ENCODE results near the gene GADD45GIP1.

GADD45GIP1 gene

GRCh38 chr19:12948612-12949362 is 8.2 kb downstream of the GADD45GIP1 start:
- peaks cover 71% of the 10 kb centered on the region for H3K36me3 ChIP-seq (ENCODE audit: insufficient read depth, low read length)
- H3K27me3 ChIP-seq (ENCODE audit: insufficient read depth, low read length): no peaks in the 10 kb centered on the region
- H3K4me1 ChIP-seq (ENCODE audit: insufficient read depth, low read length): peaks cover 10% of the 10 kb centered on the region
- no peak overlapping the region for H3K4me3 ChIP-seq (ENCODE audit: low read length)
- no peak overlapping the region for H2AFZ ChIP-seq (ENCODE audit: low read depth, low read length)
- no peaks in the 10 kb centered on the region for H3K9me3 ChIP-seq (ENCODE audit: low read length)

- Histone ChIP-seq H3K36me3 (ENCODE audit: insufficient read depth, low read length) (peaks cover 70% of the 10 kb centered on the region), H3K4me3 (ENCODE audit: low read length) (no peak overlapping the region), H3K27me3 (ENCODE audit: insufficient read depth, low read length) (no peaks in the 10 kb centered on the region), H3K9me3 (ENCODE audit: low read length) (no peaks in the 10 kb centered on the region), H2AFZ (ENCODE audit: low read depth, low read length) (no peak overlapping the region), H3K4me1 (ENCODE audit: insufficient read depth, low read length) (peaks cover 10% of the 10 kb centered on the region)
These were observed 9.1 kb downstream of the GADD45GIP1 start for GRCh38 chr19:12947702-12948611.

GRCh38 chr19:12946731-12947496 is 10.1 kb downstream of the GADD45GIP1 start:
- H3K27me3 ChIP-seq (ENCODE audit: insufficient read depth, low read length): no peaks in the 10 kb centered on the region
- peaks cover 10% of the 10 kb centered on the region for H3K4me1 ChIP-seq (ENCODE audit: insufficient read depth, low read length)
- peak overlapping the region; percentile 84 for H3K4me3 ChIP-seq (ENCODE audit: low read length)
- no peak overlapping the region for H2AFZ ChIP-seq (ENCODE audit: low read depth, low read length)
- H3K9me3 ChIP-seq (ENCODE audit: low read length): no peaks in the 10 kb centered on the region
- peaks cover 65% of the 10 kb centered on the region for H3K36me3 ChIP-seq (ENCODE audit: insufficient read depth, low read length)

- H3K4me1 ChIP-seq (ENCODE audit: insufficient read depth, low read length): peaks cover 10% of the 10 kb centered on the region
- H3K27me3 ChIP-seq (ENCODE audit: insufficient read depth, low read length): no peaks in the 10 kb centered on the region
- H2AFZ ChIP-seq (ENCODE audit: low read depth, low read length): no peak overlapping the region
- H3K9me3 ChIP-seq (ENCODE audit: low read length): no peaks in the 10 kb centered on the region
- peak overlapping the region; percentile 84 for H3K4me3 ChIP-seq (ENCODE audit: low read length)
- peaks cover 66% of the 10 kb centered on the region for H3K36me3 ChIP-seq (ENCODE audit: insufficient read depth, low read length)
These were observed 10.8 kb downstream of the GADD45GIP1 start for GRCh38 chr19:12946092-12946721.

- Histone ChIP-seq H3K27me3 (ENCODE audit: insufficient read depth, low read length) (no peaks in the 10 kb centered on the region), H3K9me3 (ENCODE audit: low read length) (no peaks in the 10 kb centered on the region), H3K4me1 (ENCODE audit: insufficient read depth, low read length) (peaks cover 10% of the 10 kb centered on the region), H3K4me3 (ENCODE audit: low read length) (peak within 1 kb of the TSS; percentile 84), H3K36me3 (ENCODE audit: insufficient read depth, low read length) (peaks cover 66% of the 10 kb centered on the region), H2AFZ (ENCODE audit: low read depth, low read length) (no peak within 1 kb of the TSS)
These were observed 11.4 kb downstream of the GADD45GIP1 start, which contains the start of gene RAD23A for GRCh38 chr19:12945479-12946091. RAD23A (plus strand) TSS chr19:12945862; CDS start chr19:12945949, 87 bp downstream.

DNA sequence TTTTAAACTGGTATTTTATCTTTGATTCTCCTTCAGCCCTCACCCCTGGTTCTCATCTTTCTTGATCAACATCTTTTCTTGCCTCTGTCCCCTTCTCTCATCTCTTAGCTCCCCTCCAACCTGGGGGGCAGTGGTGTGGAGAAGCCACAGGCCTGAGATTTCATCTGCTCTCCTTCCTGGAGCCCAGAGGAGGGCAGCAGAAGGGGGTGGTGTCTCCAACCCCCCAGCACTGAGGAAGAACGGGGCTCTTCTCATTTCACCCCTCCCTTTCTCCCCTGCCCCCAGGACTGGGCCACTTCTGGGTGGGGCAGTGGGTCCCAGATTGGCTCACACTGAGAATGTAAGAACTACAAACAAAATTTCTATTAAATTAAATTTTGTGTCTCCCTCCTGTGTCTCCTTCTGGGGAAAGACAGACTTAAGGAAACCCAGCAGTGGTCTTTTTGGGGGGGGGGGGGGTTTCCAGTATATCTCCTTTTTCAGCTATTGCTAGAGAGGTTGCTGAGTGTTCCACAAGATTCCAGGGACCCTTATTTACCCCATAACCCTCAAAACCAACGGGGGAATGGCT is 12.8 kb downstream of the GADD45GIP1 start:
- H3K9me3 ChIP-seq (ENCODE audit: low read length): no peaks in the 10 kb centered on the region
- H3K36me3 ChIP-seq (ENCODE audit: insufficient read depth, low read length): peaks cover 65% of the 10 kb centered on the region
- peaks cover 23% of the 10 kb centered on the region for H3K4me1 ChIP-seq (ENCODE audit: insufficient read depth, low read length)
- H3K27me3 ChIP-seq (ENCODE audit: insufficient read depth, low read length): no peaks in the 10 kb centered on the region
- no peak overlapping the region for H3K4me3 ChIP-seq (ENCODE audit: low read length)
- no peak overlapping the region for H2AFZ ChIP-seq (ENCODE audit: low read depth, low read length)

GRCh38 chr19:12943437-12944044 is 13.5 kb downstream of the GADD45GIP1 start:
- no peaks in the 10 kb centered on the region for H3K27me3 ChIP-seq (ENCODE audit: insufficient read depth, low read length)
- H3K4me3 ChIP-seq (ENCODE audit: low read length): no peak overlapping the region
- H3K36me3 ChIP-seq (ENCODE audit: insufficient read depth, low read length): peaks cover 58% of the 10 kb centered on the region
- no peaks in the 10 kb centered on the region for H3K9me3 ChIP-seq (ENCODE audit: low read length)
- peaks cover 23% of the 10 kb centered on the region for H3K4me1 ChIP-seq (ENCODE audit: insufficient read depth, low read length)
- H2AFZ ChIP-seq (ENCODE audit: low read depth, low read length): no peak overlapping the region

- H3K9me3 ChIP-seq (ENCODE audit: low read length): no peaks in the 10 kb centered on the region
- no peak overlapping the region for H2AFZ ChIP-seq (ENCODE audit: low read depth, low read length)
- peaks cover 24% of the 10 kb centered on the region for H3K4me1 ChIP-seq (ENCODE audit: insufficient read depth, low read length)
- peaks cover 45% of the 10 kb centered on the region for H3K36me3 ChIP-seq (ENCODE audit: insufficient read depth, low read length)
- H3K4me3 ChIP-seq (ENCODE audit: low read length): no peak overlapping the region
- no peaks in the 10 kb centered on the region for H3K27me3 ChIP-seq (ENCODE audit: insufficient read depth, low read length)
These were observed 16.1 kb downstream of the GADD45GIP1 start for GRCh38 chr19:12940897-12941296.

GRCh38 chr19:12939975-12940423 is 17.0 kb downstream of the GADD45GIP1 start:
- H3K27me3 ChIP-seq (ENCODE audit: insufficient read depth, low read length): no peaks in the 10 kb centered on the region
- peaks cover 45% of the 10 kb centered on the region for H3K36me3 ChIP-seq (ENCODE audit: insufficient read depth, low read length)
- H3K4me3 ChIP-seq (ENCODE audit: low read length): peak overlapping the region; percentile 83
- H3K9me3 ChIP-seq (ENCODE audit: low read length): no peaks in the 10 kb centered on the region
- peaks cover 24% of the 10 kb centered on the region for H3K4me1 ChIP-seq (ENCODE audit: insufficient read depth, low read length)
- H2AFZ ChIP-seq (ENCODE audit: low read depth, low read length): no peak overlapping the region

GRCh38 chr19:12938779-12939601 is 18.0 kb downstream of the GADD45GIP1 start:
- no peaks in the 10 kb centered on the region for H3K27me3 ChIP-seq (ENCODE audit: insufficient read depth, low read length)
- H3K9me3 ChIP-seq (ENCODE audit: low read length): no peaks in the 10 kb centered on the region
- peak overlapping the region; percentile 83 for H3K4me3 ChIP-seq (ENCODE audit: low read length)
- peaks cover 24% of the 10 kb centered on the region for H3K4me1 ChIP-seq (ENCODE audit: insufficient read depth, low read length)
- H3K36me3 ChIP-seq (ENCODE audit: insufficient read depth, low read length): peaks cover 37% of the 10 kb centered on the region
- no peak overlapping the region for H2AFZ ChIP-seq (ENCODE audit: low read depth, low read length)

All from neuron (in vitro differentiated cells).